Kidney glomerular epithelial cell (primary cell): Measurements from ENCODE around the gene DESI2.
A peak's percentile ranks its signal among the peaks of the same experiment; 100 is the strongest.
"Not testable (repeated sequence)": the region's sequence is repeated elsewhere in the genome, so short reads cannot be mapped to it uniquely, and the experiment has no call there.

Source experiments
- DNase-seq: peaks from one replicate; lab custom pipeline; 2025; lab: John Stamatoyannopoulos, UW

The DESI2 gene

GRCh38 chr1:244654108-244655038, 1.4 kb downstream of the DESI2 start:
- DNase-seq: peak; percentile 4

- DNase-seq: no peak
Measured at GRCh38 chr1:244655186-244655585, 2.3 kb downstream of the DESI2 start.

- no peak for DNase-seq
Measured at GRCh38 chr1:244657421-244657820, 4.5 kb downstream of the DESI2 start.

GRCh38 chr1:244659694-244660093, 6.8 kb downstream of the DESI2 start:
- no peak for DNase-seq

- no peak for DNase-seq
Measured at GRCh38 chr1:244660595-244660994, 7.7 kb downstream of the DESI2 start.

GRCh38 chr1:244661569-244662312, 8.8 kb downstream of the DESI2 start:
- DNase-seq: not testable (repeated sequence)

- peak; percentile 32 for DNase-seq
Measured at GRCh38 chr1:244662599-244662998, 9.7 kb downstream of the DESI2 start.

GRCh38 chr1:244664353-244664752, 11.4 kb downstream of the DESI2 start:
- no peak for DNase-seq

- DNase-seq: no peak
Measured at GRCh38 chr1:244665771-244666217, 12.9 kb downstream of the DESI2 start.

- not testable (repeated sequence) for DNase-seq
Measured at GRCh38 chr1:244666672-244667418, 13.9 kb downstream of the DESI2 start.

GRCh38 chr1:244667797-244668196, 14.9 kb downstream of the DESI2 start:
- DNase-seq: no peak

GRCh38 chr1:244672946-244673682, 20.2 kb downstream of the DESI2 start:
- no peak for DNase-seq

- DNase-seq: no peak
Measured at GRCh38 chr1:244674446-244674845, 21.5 kb downstream of the DESI2 start.

GRCh38 chr1:244675167-244675566, 22.2 kb downstream of the DESI2 start:
- no peak for DNase-seq

GRCh38 chr1:244678697-244679096, 25.8 kb downstream of the DESI2 start:
- no peak for DNase-seq

- no peak for DNase-seq
Measured at GRCh38 chr1:244680667-244681066, 27.7 kb downstream of the DESI2 start.

GRCh38 chr1:244682087-244682486, 29.2 kb downstream of the DESI2 start:
- DNase-seq: not testable (repeated sequence)

- no peak for DNase-seq
Measured at GRCh38 chr1:244695937-244696336, 43.0 kb downstream of the DESI2 start.

GRCh38 chr1:244699741-244700140, 46.8 kb downstream of the DESI2 start:
- no peak for DNase-seq

GRCh38 chr1:244700808-244701207, 47.9 kb downstream of the DESI2 start:
- DNase-seq: no peak

GRCh38 chr1:244702620-244703019, 49.7 kb downstream of the DESI2 start:
- DNase-seq: no peak

GRCh38 chr1:244704107-244704506, 51.2 kb downstream of the DESI2 start:
- no peak for DNase-seq
